NCI-H774 (cell line): ENCODE results near the gene DIO3.

Experiments
- DNase-seq: peaks from one replicate; lab custom pipeline; 2025; lab: John Stamatoyannopoulos, UW

DIO3 gene

GRCh38 chr14:101583715-101584054, 22.4 kb downstream of the DIO3 start:
- DNase-seq, result no peak

DNA sequence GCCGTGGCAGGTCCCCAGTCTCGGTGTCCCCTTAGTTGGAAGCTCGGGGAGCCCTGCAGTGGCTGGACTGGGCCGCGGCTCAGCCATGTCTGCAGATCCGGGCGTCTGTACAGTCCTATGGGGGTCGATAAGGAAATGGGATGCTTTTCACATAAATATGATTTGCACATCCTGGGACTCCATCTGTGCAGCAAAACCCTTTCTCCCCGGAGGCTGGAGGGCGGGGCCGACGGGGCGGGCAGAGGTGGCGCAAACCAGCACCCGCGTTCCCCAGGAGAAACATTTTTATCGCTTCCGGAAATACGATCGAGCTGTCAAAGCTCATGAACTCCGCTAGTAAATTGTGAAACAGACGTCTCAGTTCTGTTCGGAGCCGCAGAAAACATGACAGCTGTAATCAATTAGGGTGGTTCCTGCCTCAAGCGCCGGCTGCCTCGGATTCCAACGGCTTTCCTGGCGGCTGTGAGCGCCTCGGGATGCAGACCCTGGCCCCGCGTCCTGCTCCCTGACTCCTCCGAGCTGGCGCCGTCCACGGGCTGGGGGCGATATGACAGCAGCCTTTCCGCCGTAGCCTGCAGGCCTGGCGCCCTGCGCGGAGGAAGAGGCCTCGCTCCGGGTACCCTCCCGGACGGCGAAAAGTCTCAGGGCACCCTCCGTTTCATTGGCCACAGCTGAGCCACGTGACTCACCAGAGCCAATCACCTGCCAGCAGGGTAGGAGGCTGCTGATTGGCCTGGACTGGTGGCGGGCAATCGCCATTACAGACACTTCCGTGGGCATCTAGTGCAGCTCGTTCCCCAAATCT, 23.0 kb downstream of the DIO3 start:
- no peak for DNase-seq

- DNase-seq, result no peak
Observed at GRCh38 chr14:101585211-101585610, 23.9 kb downstream of the DIO3 start.

DNA sequence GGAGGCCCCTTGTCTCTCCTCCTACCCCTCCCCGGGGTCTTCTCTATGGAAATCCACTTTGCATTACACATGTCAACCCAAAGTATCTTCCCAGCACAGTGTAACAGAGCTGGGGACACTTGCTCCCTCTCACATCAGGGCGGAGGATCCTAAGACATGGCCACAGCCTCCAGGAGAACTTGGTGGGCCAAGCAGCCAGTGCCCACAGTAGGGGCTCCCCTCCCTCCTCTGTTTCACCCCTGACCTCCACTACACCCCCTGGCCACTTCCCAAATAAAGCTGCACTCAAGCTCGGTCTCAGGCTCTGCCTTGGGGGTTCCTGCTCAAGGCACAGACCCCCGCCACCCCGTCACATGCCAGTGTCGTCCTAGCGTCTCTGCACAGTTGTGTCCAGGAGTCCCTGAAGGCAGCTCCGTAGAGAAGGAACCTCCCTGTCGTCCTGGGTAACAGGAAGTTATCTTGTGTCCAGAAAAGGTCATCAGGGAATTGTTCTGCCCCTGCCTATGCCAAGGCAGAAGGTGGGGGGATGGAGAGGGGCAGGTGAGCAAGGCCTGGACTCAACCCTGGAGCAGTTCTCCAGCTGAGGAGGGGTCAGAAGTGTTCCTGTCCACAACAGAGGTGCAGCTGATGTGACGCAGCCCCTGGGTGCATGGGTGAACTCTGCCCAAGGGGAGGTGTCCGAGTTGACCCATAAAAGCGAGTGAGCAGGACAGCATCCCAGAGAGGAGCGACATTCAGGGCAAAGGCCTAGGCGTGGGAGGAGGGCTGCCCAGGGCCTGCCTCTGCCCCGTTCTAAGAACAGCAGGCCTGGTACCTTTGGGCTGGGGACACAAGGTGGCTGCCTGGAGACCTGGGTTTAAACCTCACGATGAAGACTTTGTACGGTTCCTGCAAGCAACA, 25.5 kb downstream of the DIO3 start:
- DNase-seq, result no peak

DNA sequence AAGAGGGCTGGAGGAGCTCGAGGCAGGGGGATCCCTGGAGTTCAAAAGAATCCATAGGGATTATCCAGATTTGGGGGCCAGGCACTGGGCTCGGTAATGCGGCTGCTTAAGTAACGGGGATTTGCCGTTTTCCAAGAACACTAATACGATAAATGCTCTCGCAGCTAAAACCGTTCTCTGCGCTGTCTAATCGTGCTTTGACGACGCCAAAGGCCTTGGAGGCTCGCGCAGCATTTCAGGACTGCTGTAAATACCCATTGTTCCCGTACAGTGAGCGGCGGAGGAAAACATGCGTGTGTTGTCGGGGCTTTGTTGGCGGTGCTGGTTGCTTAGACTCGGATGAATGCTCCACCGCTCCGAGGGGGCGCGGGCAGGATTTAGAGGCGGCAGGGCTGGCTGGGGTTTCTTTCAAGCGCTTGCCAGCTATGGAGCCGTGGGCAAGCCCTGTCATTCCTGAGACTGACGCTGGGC, 26.2 kb downstream of the DIO3 start:
- no peak for DNase-seq

- no peak for DNase-seq
Observed at GRCh38 chr14:101588286-101588975, 27.1 kb downstream of the DIO3 start.

DNA sequence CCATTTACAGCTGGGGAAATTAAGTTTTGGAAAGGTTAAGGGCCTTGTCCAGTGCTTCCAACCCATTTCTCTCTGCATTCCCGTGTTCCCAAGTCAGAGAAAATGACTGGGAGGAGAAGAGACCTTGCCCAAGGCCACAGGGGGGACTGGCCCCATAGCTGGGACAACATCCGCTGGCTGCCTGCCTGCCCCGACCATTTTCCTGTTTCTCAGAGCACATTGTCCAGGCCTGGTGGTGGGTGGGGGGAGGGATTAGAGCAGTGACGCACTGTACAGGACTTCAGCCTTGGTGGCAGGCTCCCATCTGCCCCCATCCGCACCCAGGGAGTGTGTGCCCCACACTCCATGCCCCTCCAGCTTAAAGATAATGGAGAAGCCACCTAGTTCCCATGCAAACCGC, 27.7 kb downstream of the DIO3 start:
- DNase-seq, result no peak

DNA sequence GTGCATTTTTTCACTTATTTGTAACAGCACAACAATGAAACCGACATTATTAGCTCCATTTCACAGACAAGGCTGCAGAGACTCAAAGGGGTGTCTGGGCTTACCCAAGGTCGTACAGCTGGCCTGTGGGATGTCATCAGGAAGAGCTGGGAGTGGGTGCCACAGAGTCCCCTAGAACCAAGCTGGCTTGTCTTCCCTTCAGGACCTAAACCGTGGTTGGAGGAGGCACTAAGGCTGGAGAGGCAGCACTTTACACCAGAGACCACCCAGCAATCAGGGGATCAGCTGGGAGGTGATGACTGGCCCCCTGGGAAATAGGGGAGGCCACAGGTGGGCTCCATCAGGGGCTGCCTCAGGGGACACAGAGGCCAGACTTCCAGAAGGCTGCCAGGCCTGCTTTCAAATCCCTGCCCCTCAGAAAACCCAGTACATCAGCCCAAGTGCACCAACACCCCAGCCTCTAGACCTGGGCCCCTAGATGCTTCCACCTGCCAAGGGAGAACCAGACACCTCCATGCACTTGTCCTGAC, 28.3 kb downstream of the DIO3 start:
- DNase-seq, result no peak

GRCh38 chr14:101590062-101590461, 28.8 kb downstream of the DIO3 start:
- DNase-seq, result no peak

DNA sequence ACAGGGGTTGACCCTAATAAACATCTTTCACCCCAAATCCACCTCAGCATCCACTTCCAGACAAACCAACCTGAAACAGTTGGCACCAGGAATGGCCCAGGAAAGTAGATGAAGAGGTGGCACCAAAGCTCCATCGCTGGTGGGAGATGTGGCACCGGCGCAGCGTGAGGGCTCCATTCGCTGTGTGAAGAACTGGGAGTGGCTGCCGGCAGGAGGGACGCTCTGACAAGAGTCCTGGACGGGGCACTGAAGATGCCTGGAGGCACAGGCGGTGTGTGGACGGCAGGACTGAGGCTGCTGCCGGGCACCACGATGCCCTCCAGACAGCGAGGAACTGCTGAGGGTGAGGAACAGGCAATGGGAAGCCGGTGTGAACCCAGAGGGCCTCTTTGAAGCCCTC, 29.3 kb downstream of the DIO3 start:
- no peak for DNase-seq

DNA sequence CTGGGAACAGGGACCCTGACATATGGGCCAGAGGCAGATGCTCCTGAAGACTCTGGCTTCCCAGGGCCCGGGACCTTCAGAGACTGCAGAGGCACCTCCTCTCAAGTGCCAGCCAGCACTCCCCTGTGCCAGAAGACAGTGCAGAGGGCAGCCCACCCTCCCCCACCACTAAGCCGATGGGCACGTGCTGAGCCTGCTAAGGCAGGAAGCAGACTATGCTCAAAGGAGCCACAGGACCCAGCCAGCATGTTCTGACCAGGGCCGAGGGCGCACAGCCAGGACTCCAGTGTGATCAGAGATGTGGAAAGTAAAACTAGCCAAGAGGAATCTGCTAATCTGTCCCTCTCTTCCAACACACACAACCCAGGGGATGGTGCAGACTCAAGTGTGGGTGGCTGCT, 29.8 kb downstream of the DIO3 start:
- no peak for DNase-seq

DNA sequence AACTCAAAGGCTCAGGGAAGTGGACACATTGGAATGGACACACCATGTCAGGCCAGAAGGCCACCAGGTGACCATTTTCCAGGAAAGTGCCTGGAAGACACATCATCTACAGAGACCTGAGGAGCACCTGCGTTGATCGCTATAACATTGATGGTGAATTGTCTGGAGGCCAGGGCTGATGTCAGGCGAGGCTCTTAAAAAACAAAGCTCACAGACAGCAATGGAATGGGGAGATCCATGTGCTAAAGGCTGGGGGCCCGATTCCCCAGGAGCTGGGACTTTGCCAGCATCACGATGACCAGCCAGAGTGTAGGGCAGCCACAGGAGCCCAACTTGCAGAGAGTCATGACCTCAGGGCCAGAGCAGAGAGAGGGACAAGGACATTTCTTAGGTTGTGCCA, 30.3 kb downstream of the DIO3 start:
- no peak for DNase-seq

DNA sequence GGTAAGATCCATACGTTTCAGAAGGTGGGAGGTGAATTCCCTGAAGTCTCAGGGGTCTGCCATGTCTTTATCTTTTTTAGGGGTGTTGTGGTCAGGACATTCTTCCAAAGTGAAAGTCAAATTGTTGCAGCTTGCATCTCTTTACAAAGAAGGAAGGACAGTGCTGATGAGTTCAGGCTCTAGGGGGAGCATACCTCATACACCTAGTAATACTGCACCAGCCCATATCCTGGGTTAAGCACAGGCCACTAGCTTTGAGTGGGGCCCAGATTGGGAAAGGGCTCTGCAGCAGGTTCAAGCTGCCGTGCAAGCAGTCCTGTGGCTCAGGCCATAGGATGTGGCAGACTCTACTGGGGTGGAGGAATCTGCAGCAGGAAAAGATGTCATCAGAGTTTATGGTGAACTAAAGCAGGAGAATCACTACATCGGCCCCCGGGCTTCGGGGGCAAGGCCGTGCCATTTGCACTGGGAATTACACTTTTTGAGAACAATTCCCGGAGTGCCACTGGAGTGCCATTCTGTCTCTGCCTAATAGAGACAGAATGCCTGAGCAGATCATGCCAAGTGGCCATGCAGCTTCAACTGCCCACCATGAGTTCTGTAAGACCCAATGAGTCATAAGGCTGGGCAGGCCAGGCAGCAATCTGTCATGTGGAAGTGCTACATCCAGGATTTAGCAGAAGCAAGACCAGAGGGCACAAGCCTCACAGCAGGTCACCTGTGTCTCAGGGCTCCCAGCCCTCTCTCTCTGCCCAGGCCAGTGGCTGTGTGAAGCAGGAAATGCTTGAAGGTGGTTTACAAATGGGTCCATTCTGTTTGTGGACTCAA, 32.3 kb downstream of the DIO3 start:
- no peak for DNase-seq

- no peak for DNase-seq
Observed at GRCh38 chr14:101594511-101595148, 33.3 kb downstream of the DIO3 start.

- DNase-seq, result no peak
Observed at GRCh38 chr14:101595349-101595748, 34.1 kb downstream of the DIO3 start.

- no peak for DNase-seq
Observed at GRCh38 chr14:101595887-101596721, 34.8 kb downstream of the DIO3 start.

DNA sequence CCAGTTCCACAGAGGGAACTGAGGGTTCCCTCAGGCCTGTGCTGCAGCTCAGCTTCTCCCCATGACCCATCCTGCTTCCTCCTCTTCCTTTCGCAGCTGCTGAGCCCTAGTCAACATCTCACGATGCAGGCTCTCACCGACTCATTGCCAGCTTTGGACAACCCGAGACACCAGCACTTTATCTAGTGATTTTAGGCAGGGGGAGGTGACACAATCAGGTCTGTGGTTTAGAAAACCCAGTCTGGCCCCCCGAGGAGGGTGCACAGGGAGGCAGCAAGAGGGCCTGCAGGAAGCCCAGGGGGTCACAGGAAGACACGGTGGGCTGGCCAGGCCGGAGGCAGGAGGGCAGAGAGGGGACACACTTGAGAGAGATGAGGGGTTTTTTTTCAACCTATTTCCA, 35.4 kb downstream of the DIO3 start:
- no peak for DNase-seq

DNA sequence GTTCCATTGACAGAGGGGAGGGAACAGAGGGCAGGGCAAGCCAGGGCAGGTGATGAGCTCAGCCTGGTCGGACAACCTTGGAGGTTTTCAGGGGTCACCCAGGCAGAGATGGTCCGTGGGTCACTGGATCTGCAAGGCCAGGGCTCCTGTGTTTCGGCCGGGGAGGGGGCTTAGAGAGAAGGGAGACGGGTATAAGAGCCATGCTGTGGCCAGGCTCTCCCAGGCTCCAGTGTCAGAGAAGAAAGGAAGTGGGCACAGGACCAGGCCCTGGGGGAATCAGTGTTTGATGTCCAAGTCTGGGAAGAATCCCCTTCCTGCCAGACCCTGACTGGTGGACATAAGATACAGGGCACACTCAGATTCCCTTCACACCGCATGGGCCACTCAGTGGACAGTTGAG, 36.9 kb downstream of the DIO3 start:
- DNase-seq, result no peak

- DNase-seq, result no peak
Observed at GRCh38 chr14:101598571-101599233, 37.4 kb downstream of the DIO3 start.
